ENCODE measurements around the gene ABCB1.

The ABCB1 gene

DNA sequence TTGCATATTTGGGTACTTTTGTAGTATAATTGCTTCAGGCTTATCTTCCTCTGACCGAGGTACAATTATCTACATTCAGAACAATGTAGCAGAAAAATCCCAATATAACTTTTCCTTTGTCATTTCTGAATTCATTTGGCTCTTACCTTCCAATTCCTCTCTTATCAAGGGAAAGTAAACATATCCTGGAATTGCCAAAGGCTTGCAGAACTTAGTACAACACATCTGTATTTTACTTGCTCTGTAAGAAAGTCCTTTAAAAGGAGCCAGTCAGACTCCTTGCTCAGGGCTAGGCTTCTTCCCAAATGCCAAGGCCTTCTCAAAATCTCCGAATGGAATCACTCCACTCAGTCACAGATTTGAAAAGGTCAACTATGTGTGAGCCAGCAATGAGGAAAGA lies 81.9 kb downstream of the ABCB1 start:
- H3K27ac ChIP-seq = no peak overlapping the region
- DNase-seq (ENCODE audit: low read depth, low spot score) = no peak

- H3K27ac ChIP-seq = no peak overlapping the region
- DNase-seq (ENCODE audit: low read depth, low spot score) = no peak
Observed at GRCh38 chr7:87517891-87518290, 82.8 kb downstream of the ABCB1 start.

DNA sequence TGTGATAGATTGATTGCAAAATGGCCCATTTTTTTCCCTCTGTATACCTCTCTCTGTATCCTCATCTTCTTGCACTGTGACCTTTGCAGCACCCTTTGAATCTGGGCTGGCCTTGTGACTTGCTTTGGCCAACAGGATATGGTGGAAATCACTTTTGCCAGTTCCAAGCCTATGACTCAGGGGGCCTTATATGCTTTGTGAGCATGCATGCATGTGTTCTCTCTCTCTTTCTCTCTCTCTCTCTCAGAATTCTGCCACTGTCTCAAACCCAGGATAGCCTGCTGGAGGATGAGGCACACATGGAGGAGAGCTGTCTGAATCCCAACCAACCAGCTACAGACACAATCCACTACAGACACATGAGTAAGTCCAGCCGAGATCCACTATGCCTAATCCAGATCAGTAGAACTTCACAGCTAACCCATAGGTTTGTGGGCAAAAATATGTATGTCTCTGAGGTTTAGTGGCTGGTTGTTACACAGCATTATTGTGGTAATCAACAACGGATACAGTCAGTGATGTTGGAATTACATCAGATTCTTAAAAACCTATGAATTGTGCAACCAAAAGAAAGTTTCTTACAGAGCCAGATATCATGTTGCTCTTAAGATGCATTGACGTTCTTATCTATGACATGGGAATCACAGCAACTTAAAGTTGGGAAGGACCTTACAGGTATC lies 83.4 kb downstream of the ABCB1 start:
- no peak for DNase-seq (ENCODE audit: low read depth, low spot score)

DNA sequence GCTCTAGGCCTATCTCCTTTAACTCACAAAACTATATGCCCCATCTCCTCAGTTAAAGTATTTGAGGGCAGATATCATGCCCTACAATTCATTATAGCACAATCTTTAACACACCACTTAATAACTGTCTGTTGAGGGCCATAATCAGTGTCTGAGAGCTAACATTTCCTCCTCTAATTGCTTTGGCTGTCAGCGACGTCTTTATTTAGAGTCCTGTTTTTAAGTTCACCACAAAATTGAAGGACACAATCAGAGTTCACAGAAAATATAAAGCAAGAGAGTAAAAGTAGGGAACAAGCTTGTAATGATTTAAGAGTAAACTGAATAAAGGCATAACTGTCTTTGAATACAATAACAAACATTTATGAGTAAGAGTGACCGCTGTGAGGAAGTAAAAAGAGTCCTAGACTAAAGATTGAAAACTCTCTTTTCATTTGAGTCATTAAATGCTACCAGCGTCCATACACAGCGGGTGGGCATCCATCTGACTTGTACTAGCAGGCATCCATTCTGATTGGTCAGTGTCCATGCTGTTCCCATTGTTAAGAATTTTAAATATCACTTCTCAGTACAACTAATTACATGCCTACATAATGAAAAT lies 86.8 kb downstream of the ABCB1 start:
- H3K27ac ChIP-seq = no peak overlapping the region
- no peak for DNase-seq (ENCODE audit: low read depth, low spot score)

More for the DNA sequence above, 83.4 kb downstream of the ABCB1 start:
- no peak overlapping the region for H3K27ac ChIP-seq

GRCh38 chr7:87512906-87513305 lies 87.8 kb downstream of the ABCB1 start:
- DNase-seq (ENCODE audit: low read depth, low spot score) = no peak

GRCh38 chr7:87511510-87511909 lies 89.2 kb downstream of the ABCB1 start:
- DNase-seq (ENCODE audit: low read depth, low spot score) = no peak
- no peak overlapping the region for H3K27ac ChIP-seq

More at GRCh38 chr7:87512906-87513305, 87.8 kb downstream of the ABCB1 start:
- H3K27ac ChIP-seq = no peak overlapping the region

DNA sequence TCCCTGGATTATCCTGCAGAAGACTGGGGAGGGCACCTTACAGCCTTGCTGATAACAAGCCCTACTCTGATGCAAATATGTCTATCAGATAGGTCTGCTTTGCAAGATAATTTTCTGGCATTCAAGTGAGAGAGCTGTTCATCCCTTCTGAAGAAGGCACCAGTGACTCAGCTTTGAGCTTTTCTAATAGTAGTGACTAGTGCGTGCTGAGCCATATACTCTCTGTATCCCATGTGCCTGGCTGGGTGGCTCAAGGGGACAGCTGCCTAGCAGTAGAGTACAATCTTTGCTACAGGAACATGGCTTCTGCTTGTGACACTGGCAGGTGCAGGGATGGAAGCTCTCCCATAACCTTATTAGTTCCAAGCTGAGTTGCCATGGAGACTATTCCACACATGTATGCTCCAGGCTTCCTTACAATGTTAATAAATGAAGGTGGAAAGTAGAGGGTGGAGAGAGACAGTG lies 90.2 kb downstream of the ABCB1 start:
- H3K27ac ChIP-seq = no peak overlapping the region
- no peak for DNase-seq (ENCODE audit: low read depth, low spot score)

DNA sequence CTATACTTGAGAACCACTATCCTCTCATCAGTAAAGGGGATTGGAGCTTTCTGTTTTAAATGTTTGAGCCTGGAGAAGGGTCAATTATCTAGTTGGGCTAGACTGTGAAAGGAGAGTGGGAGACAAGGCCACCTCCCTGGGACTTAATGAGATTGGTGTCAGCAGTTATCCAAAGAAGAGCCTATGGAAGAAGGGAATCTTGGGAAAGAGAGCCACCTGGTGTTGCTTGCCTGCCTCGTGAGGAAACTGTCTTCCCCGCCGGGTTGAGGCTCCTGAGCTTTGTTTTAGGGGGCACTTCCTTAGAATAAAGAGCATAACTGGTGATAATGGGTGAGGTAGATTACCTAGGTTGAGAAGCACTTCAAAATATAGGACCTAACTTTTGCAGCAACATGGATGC lies 93.2 kb downstream of the ABCB1 start:
- no peak for DNase-seq (ENCODE audit: low read depth, low spot score)
- no peak overlapping the region for H3K27ac ChIP-seq

DNA sequence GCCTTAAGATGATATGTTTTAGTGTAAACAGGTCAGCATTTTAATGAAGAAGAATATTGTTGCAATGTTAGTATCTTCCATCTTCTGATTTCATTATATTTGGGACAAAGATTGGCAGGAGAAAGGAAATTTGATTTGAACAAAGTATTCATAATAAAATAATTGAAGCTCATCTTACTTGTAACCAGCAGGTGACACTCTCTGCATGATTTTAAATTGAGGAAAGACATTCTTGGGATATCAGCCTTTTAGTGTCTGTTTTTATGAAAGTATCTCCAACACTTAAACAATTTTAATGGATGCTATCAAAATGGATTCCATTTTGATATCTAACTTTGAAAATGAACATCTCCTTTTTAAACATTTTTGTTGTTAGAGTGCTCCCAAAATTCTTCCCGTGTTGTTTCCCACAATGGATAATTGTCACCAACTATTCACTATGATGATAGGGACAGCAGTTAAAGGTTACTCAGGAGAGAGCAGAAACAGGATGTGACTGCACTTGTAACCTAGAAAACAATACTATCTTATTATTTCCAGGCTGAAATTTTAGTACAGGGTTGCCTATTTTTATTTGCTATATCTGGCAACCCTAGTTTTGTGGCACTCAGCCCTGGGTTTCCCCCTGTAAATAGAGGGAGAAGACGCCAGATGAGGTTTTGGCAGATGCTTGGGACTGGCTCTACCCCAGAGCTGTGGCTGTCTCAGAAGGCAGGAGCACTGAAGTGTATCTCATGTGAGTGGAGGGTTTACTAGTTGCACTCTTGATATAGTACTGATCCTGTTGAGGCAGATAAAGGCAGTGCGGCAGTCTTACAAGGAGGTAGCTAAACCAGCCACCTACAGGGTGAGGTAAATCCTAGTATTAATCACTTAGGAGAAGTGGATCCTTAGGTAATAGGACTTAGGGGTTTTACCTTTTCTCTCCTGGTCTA lies 94.2 kb downstream of the ABCB1 start:
- no peak overlapping the region for H3K27ac ChIP-seq
- DNase-seq (ENCODE audit: low read depth, low spot score) = no peak

DNA sequence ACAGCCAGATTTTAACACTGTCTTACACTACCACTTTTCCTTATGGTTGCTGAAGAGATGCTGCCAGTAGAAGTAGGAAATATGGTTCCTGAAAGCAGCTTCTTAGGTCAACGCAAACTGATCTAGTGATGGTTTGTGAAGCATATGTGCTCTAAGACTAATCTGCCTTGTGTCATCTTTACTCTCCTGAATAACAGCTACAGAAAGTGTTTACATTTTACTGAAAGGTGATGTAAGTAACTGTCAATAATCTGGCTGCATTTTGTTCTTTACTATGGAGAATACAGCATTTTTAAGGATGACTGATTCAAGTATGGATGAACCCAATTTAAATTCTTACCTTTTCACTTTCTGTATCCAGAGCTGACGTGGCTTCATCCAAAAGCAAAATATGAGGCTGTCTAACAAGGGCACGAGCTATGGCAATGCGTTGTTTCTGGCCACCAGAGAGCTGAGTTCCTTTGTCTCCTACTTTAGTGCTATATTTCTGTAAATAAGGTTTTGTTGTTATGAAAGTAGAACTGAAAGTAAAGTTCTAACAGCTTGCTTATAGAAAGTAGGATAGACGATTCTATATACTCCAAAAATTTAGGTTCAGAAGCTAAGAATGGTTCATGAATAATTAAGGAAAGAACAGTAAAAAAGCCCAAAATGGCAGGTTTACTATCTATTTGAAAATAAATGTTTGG lies 95.0 kb downstream of the ABCB1 start:
- DNase-seq (ENCODE audit: low read depth, low spot score) = no peak
- peak overlapping the region; percentile 30 for H3K27ac ChIP-seq

DNA sequence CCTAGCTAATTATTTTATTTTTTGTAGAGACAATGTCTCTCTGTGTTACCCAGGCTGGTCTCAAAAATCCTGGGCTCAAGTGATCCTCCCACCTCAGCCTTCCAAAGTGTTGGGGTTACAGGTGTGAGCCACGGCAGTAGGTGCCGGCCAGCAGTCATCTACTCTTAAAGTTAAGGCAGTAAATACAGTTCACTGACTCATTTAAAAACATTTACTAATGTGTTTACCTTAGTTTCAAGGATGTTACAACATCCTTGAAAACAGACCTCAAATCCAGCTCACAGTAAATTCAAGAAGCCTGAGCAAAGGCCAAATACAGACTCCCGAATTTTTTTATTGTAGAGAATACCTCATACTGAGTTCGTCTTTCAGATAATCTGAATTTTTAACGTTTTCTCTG lies 95.6 kb downstream of the ABCB1 start:
- H3K27ac ChIP-seq = peak overlapping the region; percentile 30
- no peak for DNase-seq (ENCODE audit: low read depth, low spot score)

GRCh38 chr7:87499494-87499893 lies 101.2 kb downstream of the ABCB1 start:
- DNase-seq (ENCODE audit: low read depth, low spot score) = no peak
- no peak overlapping the region for H3K27ac ChIP-seq

GRCh38 chr7:87498893-87499292 lies 101.8 kb downstream of the ABCB1 start:
- DNase-seq (ENCODE audit: low read depth, low spot score) = no peak
- H3K27ac ChIP-seq = no peak overlapping the region

GRCh38 chr7:87497482-87497881 lies 103.2 kb downstream of the ABCB1 start:
- no peak for DNase-seq (ENCODE audit: low read depth, low spot score)
- no peak overlapping the region for H3K27ac ChIP-seq

DNA sequence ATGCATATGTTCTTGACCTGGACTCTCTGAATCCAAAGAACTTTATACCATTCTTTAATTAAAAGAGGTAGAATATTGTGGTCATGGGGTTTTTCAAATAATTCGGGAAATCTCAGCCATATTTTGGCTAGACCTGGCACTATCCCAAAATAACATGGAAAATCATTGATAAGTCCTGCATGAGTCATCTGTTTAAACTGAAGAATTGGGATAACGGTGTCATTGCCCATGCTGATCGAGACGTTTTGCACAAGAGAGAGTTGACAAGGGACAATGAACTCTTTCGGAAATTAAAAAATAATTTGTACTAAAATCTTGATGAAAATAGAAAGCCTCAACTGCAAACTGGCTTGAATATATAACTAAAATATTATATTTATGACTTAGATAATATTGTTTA lies 105.3 kb downstream of the ABCB1 start:
- DNase-seq (ENCODE audit: low read depth, low spot score) = no peak

GRCh38 chr7:87494454-87494853 lies 106.2 kb downstream of the ABCB1 start:
- no peak overlapping the region for H3K27ac ChIP-seq
- no peak for DNase-seq (ENCODE audit: low read depth, low spot score)

More for the DNA sequence above, 105.3 kb downstream of the ABCB1 start:
- no peak overlapping the region for H3K27ac ChIP-seq

DNA sequence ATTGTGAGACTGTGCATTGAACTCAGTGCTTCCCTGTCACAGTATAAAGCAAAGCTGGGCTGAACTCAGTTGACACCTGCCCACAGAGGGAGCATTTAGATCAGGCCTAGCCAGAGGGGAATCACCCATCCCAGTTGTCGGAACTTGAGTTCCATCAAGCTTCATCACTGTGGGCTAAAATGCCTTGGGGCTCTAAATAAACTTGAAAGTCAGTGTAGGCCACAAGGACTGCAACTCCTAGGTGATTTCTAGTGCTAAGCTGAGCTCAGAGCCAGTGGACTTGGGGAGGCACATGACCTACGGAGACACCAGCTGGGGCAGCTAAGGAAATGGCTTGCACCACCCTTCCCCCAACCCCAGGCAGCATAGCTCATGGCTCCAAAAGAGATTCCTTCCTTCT lies 117.6 kb downstream of the ABCB1 start:
- no peak for DNase-seq (ENCODE audit: low read depth, low spot score)
- H3K27ac ChIP-seq = no peak overlapping the region

- no peak for DNase-seq (ENCODE audit: low read depth, low spot score)
Observed at GRCh38 chr7:87482115-87482514, 118.6 kb downstream of the ABCB1 start.

DNA sequence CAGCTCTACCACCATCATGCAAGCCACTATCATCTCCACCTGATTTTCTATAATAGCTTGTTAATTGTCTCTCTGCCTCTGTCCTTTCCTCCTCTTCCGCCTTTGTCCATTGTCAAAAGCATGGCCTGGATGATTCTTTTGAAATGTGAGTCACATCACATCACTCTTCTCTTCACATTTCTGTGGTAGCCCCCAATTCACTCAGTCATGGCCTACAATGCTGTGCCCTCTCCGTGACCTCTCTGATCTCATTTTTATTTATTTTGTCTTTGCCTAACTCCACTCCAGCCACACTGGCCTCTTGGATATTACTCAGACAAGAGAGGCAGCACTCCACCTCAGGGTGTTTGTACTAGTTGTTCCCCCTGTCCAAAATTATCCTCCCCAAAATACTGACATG lies 120.3 kb downstream of the ABCB1 start:
- DNase-seq (ENCODE audit: low read depth, low spot score) = no peak

More at GRCh38 chr7:87482115-87482514, 118.6 kb downstream of the ABCB1 start:
- no peak overlapping the region for H3K27ac ChIP-seq

GRCh38 chr7:87479951-87480350 lies 120.7 kb downstream of the ABCB1 start:
- DNase-seq (ENCODE audit: low read depth, low spot score) = no peak
- H3K27ac ChIP-seq = no peak overlapping the region

More for the DNA sequence above, 120.3 kb downstream of the ABCB1 start:
- no peak overlapping the region for H3K27ac ChIP-seq
